H1 (cell line): ENCODE measurements around the gene HIVEP2.

ENCODE experiments used
- BACH1 ChIP-seq: IDR thresholded peaks from 2 replicates; pipeline ENCODE4 v1.6.1; 2012; ENCODE audit warnings: low read length, improper control_type of control experiment
- CBX5 ChIP-seq: fragments of 300-800, 300-1000 bp; sonication (generic); IDR thresholded peaks from 2 replicates; pipeline ENCODE4 v1.7.1; 2016; ENCODE audit warnings: antibody characterized with exemption, low read length, low read depth
- EGR1 ChIP-seq: IDR thresholded peaks from 2 replicates; pipeline ENCODE4 v1.6.1; 2011; ENCODE audit warnings: low read depth, low read length, borderline replicate concordance
- EZH2 ChIP-seq: fragments of 200-600 bp; sonication (generic); IDR thresholded peaks from 2 replicates; pipeline ENCODE4 v1.7.1; 2012; ENCODE audit warnings: low read depth, mild to moderate bottlenecking, moderate library complexity, low read length, inconsistent platforms; ENCODE audit not compliant: severe bottlenecking
- JUND ChIP-seq: IDR thresholded peaks from 2 replicates; pipeline ENCODE4 v1.6.1; 2011; ENCODE audit warnings: mild to moderate bottlenecking, improper control_type of control experiment, low read length
- KDM5A ChIP-seq: fragments of 200-600 bp; IDR thresholded peaks from 2 replicates; pipeline ENCODE4 v1.7.1; 2012; ENCODE audit warnings: mild to moderate bottlenecking, low read length, inconsistent platforms, mixed read lengths
- POLR2A ChIP-seq, 2 experiments: IDR thresholded peaks; 1 replicate in 1 of 2; 2 replicates in 1 of 2; pipeline ENCODE4 v1.6.1; 2011; ENCODE audit warnings: low read depth in 2 of 2, low read length in 2 of 2, mild to moderate bottlenecking in 2 of 2; ENCODE audit errors: control extremely low read depth in 1 of 2
- POLR2AphosphoS5 ChIP-seq: IDR thresholded peaks from 2 replicates; pipeline ENCODE4 v1.6.1; 2011; ENCODE audit warnings: low read depth, low read length
- RAD21 ChIP-seq, 2 experiments: IDR thresholded peaks in 1 of 2; conservative IDR thresholded peaks in 1 of 2; 2 replicates each; pipeline ENCODE4 v1.6.1; 2011; ENCODE audit warnings: low read depth in 2 of 2, low read length in 2 of 2, improper control_type of control experiment in 1 of 2, inconsistent platforms in 1 of 2, mild to moderate bottlenecking in 1 of 2, moderate library complexity in 1 of 2
- RBBP5 ChIP-seq: IDR thresholded peaks from 2 replicates; pipeline ENCODE4 v1.7.1; 2012; ENCODE audit warnings: low read depth, mild to moderate bottlenecking, inconsistent platforms, low read length, moderate library complexity, borderline replicate concordance
- RFX5 ChIP-seq: IDR thresholded peaks from 2 replicates; pipeline ENCODE4 v1.6.1; 2011; ENCODE audit warnings: low read depth, low read length, improper control_type of control experiment, borderline replicate concordance
- TAF1 ChIP-seq: IDR thresholded peaks from 2 replicates; pipeline ENCODE4 v1.6.1; 2011; ENCODE audit warnings: mild to moderate bottlenecking, low read depth, low read length
- YY1 ChIP-seq: IDR thresholded peaks from 2 replicates; pipeline ENCODE4 v1.6.1; 2011; ENCODE audit warnings: low read depth, mild to moderate bottlenecking, low read length
- TF ChIP-seq, protein P1 (sequence below), 3 experiments: IDR thresholded peaks; 1 replicate in 2 of 3; 2 replicates in 1 of 3; pipeline versions ENCODE4 v1.5.1 to v1.6.1; 2011; ENCODE audit warnings: low read length in 3 of 3, mild to moderate bottlenecking in 3 of 3, inconsistent platforms in 2 of 3, low read depth in 1 of 3, moderate library complexity in 1 of 3; ENCODE audit not compliant: insufficient read depth in 1 of 3; ENCODE audit errors: control extremely low read depth in 1 of 3

- TF ChIP-seq EGR1 (no peak), CBX5 (no peak), YY1 (no peak), BACH1 (no peak), KDM5A (no peak), RBBP5 (no peak), POLR2AphosphoS5 (no peak), TAF1 (no peak), EZH2 (no peak), POLR2A (IDR thresholded peaks at IDR 0.05; ENCODE audit: control extremely low read depth in 1 of 2, low read depth in 2 of 2, low read length in 2 of 2) (no peak), RAD21 (IDR thresholded peaks at IDR 0.05 in 1 of 2, conservative IDR thresholded peaks at IDR 0.05 in 1 of 2; ENCODE audit: low read depth in 2 of 2, low read length in 2 of 2) (no peak), JUND (no peak), RFX5 (no peak)
- TF ChIP-seq, protein P1, sequence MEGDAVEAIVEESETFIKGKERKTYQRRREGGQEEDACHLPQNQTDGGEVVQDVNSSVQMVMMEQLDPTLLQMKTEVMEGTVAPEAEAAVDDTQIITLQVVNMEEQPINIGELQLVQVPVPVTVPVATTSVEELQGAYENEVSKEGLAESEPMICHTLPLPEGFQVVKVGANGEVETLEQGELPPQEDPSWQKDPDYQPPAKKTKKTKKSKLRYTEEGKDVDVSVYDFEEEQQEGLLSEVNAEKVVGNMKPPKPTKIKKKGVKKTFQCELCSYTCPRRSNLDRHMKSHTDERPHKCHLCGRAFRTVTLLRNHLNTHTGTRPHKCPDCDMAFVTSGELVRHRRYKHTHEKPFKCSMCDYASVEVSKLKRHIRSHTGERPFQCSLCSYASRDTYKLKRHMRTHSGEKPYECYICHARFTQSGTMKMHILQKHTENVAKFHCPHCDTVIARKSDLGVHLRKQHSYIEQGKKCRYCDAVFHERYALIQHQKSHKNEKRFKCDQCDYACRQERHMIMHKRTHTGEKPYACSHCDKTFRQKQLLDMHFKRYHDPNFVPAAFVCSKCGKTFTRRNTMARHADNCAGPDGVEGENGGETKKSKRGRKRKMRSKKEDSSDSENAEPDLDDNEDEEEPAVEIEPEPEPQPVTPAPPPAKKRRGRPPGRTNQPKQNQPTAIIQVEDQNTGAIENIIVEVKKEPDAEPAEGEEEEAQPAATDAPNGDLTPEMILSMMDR (IDR thresholded peaks at IDR 0.05; ENCODE audit: control extremely low read depth in 1 of 3, insufficient read depth in 1 of 3, low read depth in 1 of 3, low read length in 3 of 3): no peak
Observed at GRCh38 chr6:142790257-142790656, 154.7 kb downstream of the HIVEP2 start.
